Heart left ventricle (tissue), 13 donors: ENCODE measurements around the gene CTAGE6.
"Not testable (repeated sequence)": the region's sequence is repeated elsewhere in the genome, so short reads cannot be mapped to it uniquely, and the experiment has no call there.

ENCODE experiments used
- CTCF ChIP-seq, 12 donors: fragments of 200-600 bp; sonication (generic) in 4 of 12; IDR thresholded peaks; one replicate each; pipeline versions ENCODE4 v1.5.0 to v1.8.0; 2018 to 2022; ENCODE audit warnings: antibody characterized with exemption in 12 of 12, mild to moderate bottlenecking in 5 of 12
- POLR2A ChIP-seq, 2 donors: fragments of 450-650 bp; IDR thresholded peaks; one replicate each; pipeline ENCODE4 v1.6.1; 2017; ENCODE audit warnings: antibody characterized with exemption in 2 of 2, mild to moderate bottlenecking in 2 of 2, moderate library complexity in 2 of 2
- donor health status: ischemic (EF 13 %, LVEDD 7.1; RV severe dilation, severe dysfunction).
- donor health status: DM: no; HTN: yes; CAD: no.
- donor health status: DM: no; HTN: no; CAD: no.
- donor health status: ischemic (EF 25% LVEDD 6.9; RV normal size, moderate dysfunction).
- donor health status: ischemic (EF 25% LVEDD 5.7; RV mildly dilated, moderate dysfunction).
- donor health status: ischemic (EF 35%, LVEDD 5.7; RV mildly dilated, moderate dysfunction).
- donor health status: nonischemic (EF 11% LVEDD 7.7; RV severe dilation, severe dysfunction).
- donor health status: DM: yes; HTN: yes; CAD: no.
- donor health status: PGD.
- donor health status: ischemic (EF 29% LVEDD 5.4; RV normal size, mild dysfunction).
- donor health status: nonischemic (EF 23%, LVEDD 6.1; RV moderate dilation, normal function).

- TF ChIP-seq POLR2A, CTCF (IDR thresholded peaks at IDR 0.05): not testable (repeated sequence)
Observed at GRCh38 chr7:143806664-143807071, 49.2 kb upstream of the CTAGE6 start.
